Endothelial cell of umbilical vein (primary cell): Measurements from ENCODE around the gene NUDT12. TPM values are rescaled to one million over a fixed set of nuclear protein-coding genes. Genes with fewer than 3 reads are reported as not detected.

Experiments used
- BruUV-seq: library from RNA; stranded (reverse); fragments of 400-500 nt; replicated peaks from 2 replicates; lab custom pipeline; 2021; lab: Mats Ljungman, UMichigan
- CTCF ChIA-PET: fragments of 300-600, 350-600 bp; sonication (Branson Sonifier 250); formaldehyde crosslinking; loops from one replicate; lab custom pipeline; 2021; ENCODE audit warnings: antibody characterized with exemption, inconsistent platforms; lab: Charles Lee
- POLR2A ChIA-PET: fragments of 300-600, 350-600 bp; sonication (Branson Sonifier 250); formaldehyde crosslinking; loops from one replicate; lab custom pipeline; 2021; ENCODE audit warnings: antibody characterized with exemption, inconsistent platforms; lab: Charles Lee
- DNase-seq: peaks from one replicate; pipeline ENCODE4 v3.0.0-alpha.2; 2011; ENCODE audit warnings: low read depth, low spot score
- FAIRE-seq: peaks from 2 replicates; lab custom pipeline; 2011; peaks lifted over from hg19 to GRCh38; lab: Jason Lieb, UNC
- H2AFZ ChIP-seq: 2 replicates; pipeline ENCODE4 v1.6.0; 2012; ENCODE audit warnings: low read depth, low read length, control low read depth, inconsistent platforms
- H3K27ac ChIP-seq: 2 replicates; pipeline ENCODE4 v1.5.1; 2011; ENCODE audit warnings: low read depth, mild to moderate bottlenecking, control low read depth, low read length, moderate library complexity; ENCODE audit not compliant: insufficient read depth
- H3K27me3 ChIP-seq, 2 experiments: 2 replicates each; pipeline versions ENCODE4 v1.6.0 to v1.6.1; 2011; ENCODE audit warnings: low read length in 2 of 2, mixed read lengths in 1 of 2; ENCODE audit not compliant: control insufficient read depth in 2 of 2, insufficient read depth in 2 of 2
- H3K36me3 ChIP-seq, 2 experiments: 2 replicates in 1 of 2; 3 replicates in 1 of 2; pipeline ENCODE4 v1.5.1; 2011; ENCODE audit warnings: low read length in 2 of 2, mild to moderate bottlenecking in 1 of 2, moderate library complexity in 1 of 2; ENCODE audit not compliant: control insufficient read depth in 2 of 2, insufficient read depth in 2 of 2; ENCODE audit errors: extremely low read depth in 1 of 2
- H3K4me1 ChIP-seq: 3 replicates; pipeline ENCODE4 v1.5.1; 2011; ENCODE audit warnings: mild to moderate bottlenecking, low read length; ENCODE audit not compliant: control insufficient read depth, insufficient read depth; ENCODE audit errors: extremely low read depth
- H3K4me2 ChIP-seq: 2 replicates; pipeline ENCODE4 v1.6.1; 2011; ENCODE audit warnings: low read length, control low read depth, mixed read lengths; ENCODE audit not compliant: insufficient read depth
- H3K4me3 ChIP-seq, 3 experiments: fragments of 200-600 bp in 1 of 3; sonication (generic), shearing (Covaris generic) in 1 of 3; replicated peaks in 1 of 3; 2 replicates each; pipeline ENCODE4 v1.5.1; 2011 to 2016; ENCODE audit warnings: control low read depth in 3 of 3, low read length in 3 of 3, mild to moderate bottlenecking in 2 of 3, inconsistent platforms in 1 of 3, low read depth in 1 of 3, moderate library complexity in 1 of 3; ENCODE audit not compliant: insufficient read depth in 1 of 3
- H3K79me2 ChIP-seq: 2 replicates; pipeline ENCODE4 v1.6.0; 2012; ENCODE audit warnings: low read length, inconsistent platforms; ENCODE audit not compliant: control insufficient read depth, insufficient read depth
- H3K9ac ChIP-seq: replicated peaks from 2 replicates; pipeline ENCODE3; 2011; ENCODE audit warnings: low read length, control low read depth; ENCODE audit not compliant: insufficient read depth; ENCODE audit errors: extremely low read depth
- H3K9me1 ChIP-seq: replicated peaks from 3 replicates; pipeline ENCODE4 v1.6.0; 2011; ENCODE audit warnings: mild to moderate bottlenecking, low read length; ENCODE audit not compliant: control insufficient read depth, insufficient read depth; ENCODE audit errors: extremely low read depth
- H3K9me3 ChIP-seq: replicated peaks from 2 replicates; pipeline ENCODE4 v1.5.1; 2012; ENCODE audit warnings: low read length, inconsistent platforms; ENCODE audit not compliant: control insufficient read depth, insufficient read depth
- H4K20me1 ChIP-seq: replicated peaks from 2 replicates; pipeline ENCODE3; 2011; ENCODE audit warnings: mild to moderate bottlenecking, low read length; ENCODE audit not compliant: control insufficient read depth, insufficient read depth; ENCODE audit errors: extremely low read depth
- CTCF ChIP-seq, 2 donors: IDR thresholded peaks; 1 replicate in 1 of 2; 2 replicates in 1 of 2; pipeline ENCODE4 v1.5.1; 2011; ENCODE audit warnings: low read length in 2 of 2, mild to moderate bottlenecking in 2 of 2, moderate library complexity in 2 of 2, control low read depth in 1 of 2, inconsistent platforms in 1 of 2, low read depth in 1 of 2; ENCODE audit not compliant: insufficient read depth in 1 of 2; ENCODE audit errors: extremely low read depth in 1 of 2
- EZH2 ChIP-seq: IDR thresholded peaks from 2 replicates; pipeline ENCODE4 v1.6.1; 2012; ENCODE audit warnings: borderline replicate concordance, low read depth, mild to moderate bottlenecking, moderate library complexity, low read length, inconsistent platforms; ENCODE audit not compliant: severe bottlenecking
- JUN ChIP-seq: IDR thresholded peaks from 2 replicates; pipeline ENCODE4 v1.6.1; 2011; ENCODE audit warnings: borderline replicate concordance, low read depth; ENCODE audit not compliant: insufficient read length, insufficient read depth
- MAX ChIP-seq: IDR thresholded peaks from 2 replicates; pipeline ENCODE4 v1.6.1; 2011; ENCODE audit not compliant: insufficient read depth, insufficient read length
- MYC ChIP-seq: IDR thresholded peaks from one replicate; pipeline ENCODE4 v1.6.1; 2011; ENCODE audit warnings: mild to moderate bottlenecking, low read depth, low read length
- POLR2A ChIP-seq: IDR thresholded peaks from 2 replicates; pipeline ENCODE4 v1.6.1; 2012; ENCODE audit warnings: low read depth, mild to moderate bottlenecking, control low read depth, low read length
- dilution Hi-C: fragments of 300-500 bp; cut with MboI; formaldehyde crosslinking; loops from one replicate; pipeline ENCODE4 v1.15.0; 2019; ENCODE audit warnings: low sequenced_read_pairs; ENCODE audit not compliant: extremely low pct_ligation_motif_present
- intact Hi-C: fragments of 100-400 bp; cut with micrococcal nuclease; formaldehyde crosslinking; loops from one replicate; pipeline ENCODE4 v1.10.0; 2022
- polyA plus RNA-seq, 4 experiments: library from polyadenylated mRNA; depleted of rRNA in 3 of 4; stranded (reverse) in 3 of 4; unstranded in 1 of 4; fragments of >200 nt; gene quantifications; 2 replicates each; pipeline versions ENCODE4 v1.2.1 to v1.2.3, GENCODE V29; 2011 to 2012; ENCODE audit warnings: missing spikeins in 1 of 4
- total RNA-seq: library from RNA; stranded (reverse); gene quantifications from 2 replicates; pipeline ENCODE4 v1.2.3, GENCODE V29; 2021

The NUDT12 gene
- total and polyA plus RNA-seq, 2 donors (not counting 3 experiments of a cell fraction or from before 2014, with no cell fraction given), result 1.3 to 4.9 TPM

GRCh38 chr5:103569313-103570060 lies 6.9 kb upstream of the NUDT12 start:
- Histone ChIP-seq H3K9me3 (no peaks in the 10 kb centered on the region), H3K9me1 (no peaks in the 10 kb centered on the region), H3K9ac (no peak overlapping the region), H3K79me2 (no peaks in the 10 kb centered on the region), H3K36me3 (no peaks in the 10 kb centered on the region), H3K4me2 (no peak overlapping the region), H3K27me3 (no peaks in the 10 kb centered on the region), H3K4me1 (no peaks in the 10 kb centered on the region), H3K27ac (no peak overlapping the region), H4K20me1 (no peaks in the 10 kb centered on the region), H3K4me3 (no peak overlapping the region), H2AFZ (no peak overlapping the region)
- ChIA-PET CTCF (interaction anchor here (0.9 kb wide), 1 partner anchor 18 kb away, joined by 3 read pairs; no protein-coding TSS in a partner anchor), POLR2A (no interaction called here)
- BruUV-seq, result no TSS peak
- intact Hi-C loops, result no loop called here
- TF ChIP-seq MAX (no peak), JUN (no peak), EZH2 (no peak), CTCF (IDR thresholded peaks at IDR 0.05; ENCODE audit: extremely low read depth in 1 of 2, insufficient read depth in 1 of 2, low read depth in 1 of 2, low read length in 2 of 2) (no peak), MYC (no peak), POLR2A (no peak)
- dilution Hi-C loops, result no loop called here
- DNase-seq (no peak), FAIRE-seq (no peak)
